ENCODE measurements around the gene PPP2R5B. TPM values are rescaled to one million over a fixed set of nuclear protein-coding genes. Genes with fewer than 3 reads are reported as not detected.

The PPP2R5B gene
- total and polyA plus RNA-seq, 2 donors, result 4.4 to 18.3 TPM

- 93% methylated on average over 4 of the region's 4 CpGs for WGBS
- H3K36me3 ChIP-seq (ENCODE audit: control insufficient read depth in 2 of 2, insufficient read depth in 2 of 2, low read length in 1 of 2), result peaks cover 13 to 21% of the 10 kb centered on the region in 2 donors
- no peaks in the 10 kb centered on the region for H3K4me1 ChIP-seq (ENCODE audit: control insufficient read depth in 2 of 2, insufficient read depth in 2 of 2, low read length in 2 of 2)
- H3K27ac ChIP-seq (ENCODE audit: low read depth in 1 of 2, low read length in 1 of 2), result no peak overlapping the region
- DNase-seq (ENCODE audit: low read depth in 6 of 9, low spot score in 9 of 9), result no peak
- H3K4me3 ChIP-seq (ENCODE audit: low read length in 2 of 2), result no peak overlapping the region
- H3K9me3 ChIP-seq (ENCODE audit: control insufficient read depth in 2 of 2, insufficient read depth in 1 of 2, low read length in 1 of 2), result no peaks in the 10 kb centered on the region
- H3K27me3 ChIP-seq (ENCODE audit: control insufficient read depth in 2 of 2, insufficient read depth in 1 of 2, low read length in 1 of 2), result peaks cover 0 to 12% of the 10 kb centered on the region in 2 donors
These were observed 12.1 kb downstream of the PPP2R5B start for GRCh38 chr11:64936539-64936938.

- Histone ChIP-seq H3K4me1 (ENCODE audit: control insufficient read depth in 2 of 2, insufficient read depth in 2 of 2, low read length in 2 of 2) (no peaks in the 10 kb centered on the region), H3K4me3 (ENCODE audit: low read length in 2 of 2) (no peak overlapping the region), H3K36me3 (ENCODE audit: control insufficient read depth in 2 of 2, insufficient read depth in 2 of 2, low read length in 1 of 2) (no peaks in the 10 kb centered on the region), H3K27ac (ENCODE audit: low read depth in 1 of 2, low read length in 1 of 2) (no peak overlapping the region), H3K9me3 (ENCODE audit: control insufficient read depth in 2 of 2, insufficient read depth in 1 of 2, low read length in 1 of 2) (no peaks in the 10 kb centered on the region), H3K27me3 (ENCODE audit: control insufficient read depth in 2 of 2, insufficient read depth in 1 of 2, low read length in 1 of 2) (peaks cover 0 to 14% of the 10 kb centered on the region in 2 donors)
- WGBS, result 85% methylated on average over 5 of the region's 5 CpGs
- no peak for DNase-seq (ENCODE audit: low read depth in 6 of 9, low spot score in 9 of 9)
These were observed 22.8 kb downstream of the PPP2R5B start for GRCh38 chr11:64947208-64947814.

GRCh38 chr11:64951529-64951928 is 27.0 kb downstream of the PPP2R5B start:
- H3K27me3 ChIP-seq (ENCODE audit: control insufficient read depth in 2 of 2, insufficient read depth in 1 of 2, low read length in 1 of 2), result peaks cover 7 to 10% of the 10 kb centered on the region in 2 donors
- H3K36me3 ChIP-seq (ENCODE audit: control insufficient read depth in 2 of 2, insufficient read depth in 2 of 2, low read length in 1 of 2), result no peaks in the 10 kb centered on the region
- H3K4me1 ChIP-seq (ENCODE audit: control insufficient read depth in 2 of 2, insufficient read depth in 2 of 2, low read length in 2 of 2), result no peaks in the 10 kb centered on the region
- DNase-seq (ENCODE audit: low read depth in 6 of 9, low spot score in 9 of 9), result no peak
- no peak overlapping the region for H3K4me3 ChIP-seq (ENCODE audit: low read length in 2 of 2)
- H3K27ac ChIP-seq (ENCODE audit: low read depth in 1 of 2, low read length in 1 of 2), result no peak overlapping the region
- no peaks in the 10 kb centered on the region for H3K9me3 ChIP-seq (ENCODE audit: control insufficient read depth in 2 of 2, insufficient read depth in 1 of 2, low read length in 1 of 2)
- 88% methylated on average over 4 of the region's 4 CpGs for WGBS

GRCh38 chr11:64954201-64954600 is 29.7 kb downstream of the PPP2R5B start:
- Histone ChIP-seq H3K4me3 (ENCODE audit: low read length in 2 of 2) (no peak overlapping the region), H3K27ac (ENCODE audit: low read depth in 1 of 2, low read length in 1 of 2) (no peak overlapping the region), H3K36me3 (ENCODE audit: control insufficient read depth in 2 of 2, insufficient read depth in 2 of 2, low read length in 1 of 2) (no peaks in the 10 kb centered on the region), H3K27me3 (ENCODE audit: control insufficient read depth in 2 of 2, insufficient read depth in 1 of 2, low read length in 1 of 2) (peaks cover 7 to 10% of the 10 kb centered on the region in 2 donors), H3K4me1 (ENCODE audit: control insufficient read depth in 2 of 2, insufficient read depth in 2 of 2, low read length in 2 of 2) (no peaks in the 10 kb centered on the region), H3K9me3 (ENCODE audit: control insufficient read depth in 2 of 2, insufficient read depth in 1 of 2, low read length in 1 of 2) (no peaks in the 10 kb centered on the region)
- DNase-seq (ENCODE audit: low read depth in 6 of 9, low spot score in 9 of 9), result no peak
- WGBS, result 70% methylated on average over 5 of the region's 5 CpGs

- H3K9me3 ChIP-seq (ENCODE audit: control insufficient read depth in 2 of 2, insufficient read depth in 1 of 2, low read length in 1 of 2), result no peaks in the 10 kb centered on the region
These were observed 35.0 kb downstream of the PPP2R5B start for GRCh38 chr11:64959498-64959897.

GRCh38 chr11:64960719-64961118 is 36.2 kb downstream of the PPP2R5B start:
- peaks cover 0 to 2% of the 10 kb centered on the region in 2 donors for H3K27me3 ChIP-seq (ENCODE audit: control insufficient read depth in 2 of 2, insufficient read depth in 1 of 2, low read length in 1 of 2)
- 90% methylated on average over 4 of the region's 4 CpGs for WGBS
- H3K27ac ChIP-seq (ENCODE audit: low read depth in 1 of 2, low read length in 1 of 2), result no peak overlapping the region
- DNase-seq (ENCODE audit: low read depth in 6 of 9, low spot score in 9 of 9), result no peak
- H3K36me3 ChIP-seq (ENCODE audit: control insufficient read depth in 2 of 2, insufficient read depth in 2 of 2, low read length in 1 of 2), result no peaks in the 10 kb centered on the region
- no peaks in the 10 kb centered on the region for H3K4me1 ChIP-seq (ENCODE audit: control insufficient read depth in 2 of 2, insufficient read depth in 2 of 2, low read length in 2 of 2)
- H3K9me3 ChIP-seq (ENCODE audit: control insufficient read depth in 2 of 2, insufficient read depth in 1 of 2, low read length in 1 of 2), result no peaks in the 10 kb centered on the region
- no peak overlapping the region for H3K4me3 ChIP-seq (ENCODE audit: low read length in 2 of 2)

More at GRCh38 chr11:64959498-64959897, 35.0 kb downstream of the PPP2R5B start:
- Histone ChIP-seq H3K36me3 (ENCODE audit: control insufficient read depth in 2 of 2, insufficient read depth in 2 of 2, low read length in 1 of 2) (no peaks in the 10 kb centered on the region), H3K27me3 (ENCODE audit: control insufficient read depth in 2 of 2, insufficient read depth in 1 of 2, low read length in 1 of 2) (peaks cover 2% of the 10 kb centered on the region in 2 donors), H3K4me1 (ENCODE audit: control insufficient read depth in 2 of 2, insufficient read depth in 2 of 2, low read length in 2 of 2) (no peaks in the 10 kb centered on the region), H3K4me3 (ENCODE audit: low read length in 2 of 2) (no peak overlapping the region), H3K27ac (ENCODE audit: low read depth in 1 of 2, low read length in 1 of 2) (no peak overlapping the region)
- WGBS, result 75% methylated on average over 3 of the region's 3 CpGs
- DNase-seq (ENCODE audit: low read depth in 6 of 9, low spot score in 9 of 9), result no peak

- H3K36me3 ChIP-seq (ENCODE audit: control insufficient read depth in 2 of 2, insufficient read depth in 2 of 2, low read length in 1 of 2), result no peaks in the 10 kb centered on the region
- peaks cover 0 to 2% of the 10 kb centered on the region in 2 donors for H3K27me3 ChIP-seq (ENCODE audit: control insufficient read depth in 2 of 2, insufficient read depth in 1 of 2, low read length in 1 of 2)
- no peaks in the 10 kb centered on the region for H3K4me1 ChIP-seq (ENCODE audit: control insufficient read depth in 2 of 2, insufficient read depth in 2 of 2, low read length in 2 of 2)
- H3K4me3 ChIP-seq (ENCODE audit: low read length in 2 of 2), result no peak overlapping the region
- 95% methylated on average over 5 of the region's 5 CpGs for WGBS
- DNase-seq (ENCODE audit: low read depth in 6 of 9, low spot score in 9 of 9), result no peak
- H3K9me3 ChIP-seq (ENCODE audit: control insufficient read depth in 2 of 2, insufficient read depth in 1 of 2, low read length in 1 of 2), result no peaks in the 10 kb centered on the region
- H3K27ac ChIP-seq (ENCODE audit: low read depth in 1 of 2, low read length in 1 of 2), result no peak overlapping the region
These were observed 38.7 kb downstream of the PPP2R5B start for GRCh38 chr11:64963072-64963631.

- no peak overlapping the region for H3K4me3 ChIP-seq (ENCODE audit: low read length in 2 of 2)
- 95% methylated on average over 3 of the region's 3 CpGs for WGBS
- H3K27me3 ChIP-seq (ENCODE audit: control insufficient read depth in 2 of 2, insufficient read depth in 1 of 2, low read length in 1 of 2), result peaks cover 3 to 31% of the 10 kb centered on the region in 2 donors
- H3K4me1 ChIP-seq (ENCODE audit: control insufficient read depth in 2 of 2, insufficient read depth in 2 of 2, low read length in 2 of 2), result peaks cover 3 to 13% of the 10 kb centered on the region in 2 donors
- no peak for DNase-seq (ENCODE audit: low read depth in 6 of 9, low spot score in 9 of 9)
- no peak overlapping the region for H3K27ac ChIP-seq (ENCODE audit: low read depth in 1 of 2, low read length in 1 of 2)
- H3K9me3 ChIP-seq (ENCODE audit: control insufficient read depth in 2 of 2, insufficient read depth in 1 of 2, low read length in 1 of 2), result peaks cover 0 to 8% of the 10 kb centered on the region in 2 donors
- no peaks in the 10 kb centered on the region for H3K36me3 ChIP-seq (ENCODE audit: control insufficient read depth in 2 of 2, insufficient read depth in 2 of 2, low read length in 1 of 2)
These were observed 42.9 kb downstream of the PPP2R5B start for GRCh38 chr11:64967375-64967774.

GRCh38 chr11:64969209-64969608 is 44.7 kb downstream of the PPP2R5B start:
- no peak for DNase-seq (ENCODE audit: low read depth in 6 of 9, low spot score in 9 of 9)
- Histone ChIP-seq H3K36me3 (ENCODE audit: control insufficient read depth in 2 of 2, insufficient read depth in 2 of 2, low read length in 1 of 2) (no peaks in the 10 kb centered on the region), H3K27me3 (ENCODE audit: control insufficient read depth in 2 of 2, insufficient read depth in 1 of 2, low read length in 1 of 2) (peaks cover 3 to 34% of the 10 kb centered on the region in 2 donors), H3K4me1 (ENCODE audit: control insufficient read depth in 2 of 2, insufficient read depth in 2 of 2, low read length in 2 of 2) (peaks cover 3 to 13% of the 10 kb centered on the region in 2 donors), H3K9me3 (ENCODE audit: control insufficient read depth in 2 of 2, insufficient read depth in 1 of 2, low read length in 1 of 2) (peaks cover 0 to 8% of the 10 kb centered on the region in 2 donors), H3K27ac (ENCODE audit: low read depth in 1 of 2, low read length in 1 of 2) (no peak overlapping the region), H3K4me3 (ENCODE audit: low read length in 2 of 2) (no peak overlapping the region)
- WGBS, result 79% methylated on average over 5 of the region's 5 CpGs

Data from thymus (tissue), 11 donors.